Measurements from ENCODE around the gene ACTR3C.

- TF ChIP-seq CTCF (IDR thresholded peaks at IDR 0.05): no peak
- no peak for TF ChIP-seq POLR2A (IDR thresholded peaks at IDR 0.05)
Measured at GRCh38 chr7:150337659-150338081, 14.3 kb upstream of the ACTR3C start.
